Neural cell (in vitro differentiated cells): Measurements from ENCODE around the gene SERPINE2. TPM values are rescaled to one million over a fixed set of nuclear protein-coding genes. Genes with fewer than 3 reads are reported as not detected.

Experiments used
- polyA plus RNA-seq: library from polyadenylated mRNA; depleted of rRNA; stranded (reverse); fragments of >200 nt; gene quantifications from 2 replicates; pipeline ENCODE4 v1.2.3, GENCODE V29; 2014

SERPINE2 gene
- polyA plus RNA-seq, 1 donor from 2014 or later = 38.5 TPM

Other genes with a start within 250 kb of the SERPINE2 start
- gene AP1S3, start 201.7 kb downstream of the SERPINE2 start, polyA plus RNA-seq = 2.7 and 6.6 TPM in 2 replicates
- 49.4 and 51.2 TPM in 2 replicates for gene WDFY1, start 94.0 kb downstream of the SERPINE2 start, polyA plus RNA-seq
- 64.1 and 70.6 TPM in 2 replicates for gene MRPL44, start 81.8 kb downstream of the SERPINE2 start, polyA plus RNA-seq